ENCODE results near the gene COX11. TPM values are rescaled to one million over a fixed set of nuclear protein-coding genes. Genes with fewer than 3 reads are reported as not detected.
A peak's percentile ranks its signal among the peaks of the same experiment; 100 is the strongest.

COX11 gene
- total and polyA plus RNA-seq, 2 donors from 2014 or later = 52.7 to 64.9 TPM

GRCh38 chr17:54956791-54957190 lies 11.7 kb downstream of the COX11 start:
- FAIRE-seq = no peak

GRCh38 chr17:54951286-54951685 lies 17.2 kb downstream of the COX11 start:
- TF ChIP-seq CTCF (IDR thresholded peaks at IDR 0.05; ENCODE audit: borderline replicate concordance, extremely low read depth, insufficient read depth) = no peak
- H3K9me3 ChIP-seq (ENCODE audit: control insufficient read depth in 2 of 3, insufficient read depth in 1 of 3, low read length in 3 of 3) = no peaks in the 10 kb centered on the region
- H3K4me3 ChIP-seq (ENCODE audit: low read length in 3 of 3) = no peak overlapping the region
- no peak overlapping the region for H3K9ac ChIP-seq (ENCODE audit: low read length in 3 of 3)
- H3K4me1 ChIP-seq (ENCODE audit: control insufficient read depth in 2 of 3, insufficient read depth in 2 of 3, low read depth in 1 of 3, low read length in 3 of 3) = no peaks in the 10 kb centered on the region
- FAIRE-seq (no peak), DNase-seq (no peak)
- intact Hi-C loops (cut with DNase I) = no loop called here
- no peaks in the 10 kb centered on the region for H3K27me3 ChIP-seq (ENCODE audit: control insufficient read depth, insufficient read depth, low read length)
- H3K27ac ChIP-seq (ENCODE audit: low read depth in 2 of 2, low read length in 2 of 2) = no peak overlapping the region
- peaks cover 0 to 31% (median 6%) of the 10 kb centered on the region in 3 donors for H3K36me3 ChIP-seq (ENCODE audit: control insufficient read depth in 2 of 3, insufficient read depth in 3 of 3, low read length in 3 of 3)

More at GRCh38 chr17:54956791-54957190, 11.7 kb downstream of the COX11 start:
- no peak overlapping the region for H3K4me3 ChIP-seq (ENCODE audit: low read length in 3 of 3)
- TF ChIP-seq CTCF (IDR thresholded peaks at IDR 0.05; ENCODE audit: borderline replicate concordance, extremely low read depth, insufficient read depth) = no peak
- no peak overlapping the region for H3K9ac ChIP-seq (ENCODE audit: low read length in 3 of 3)
- no peaks in the 10 kb centered on the region for H3K9me3 ChIP-seq (ENCODE audit: control insufficient read depth in 2 of 3, insufficient read depth in 1 of 3, low read length in 3 of 3)
- H3K36me3 ChIP-seq (ENCODE audit: control insufficient read depth in 2 of 3, insufficient read depth in 3 of 3, low read length in 3 of 3) = peaks cover 2 to 53% (median 16%) of the 10 kb centered on the region in 3 donors
- H3K27ac ChIP-seq (ENCODE audit: low read depth in 2 of 2, low read length in 2 of 2) = no peak overlapping the region
- intact Hi-C loops (cut with DNase I) = no loop called here
- no peaks in the 10 kb centered on the region for H3K27me3 ChIP-seq (ENCODE audit: control insufficient read depth, insufficient read depth, low read length)
- no peak for DNase-seq
- no peaks in the 10 kb centered on the region for H3K4me1 ChIP-seq (ENCODE audit: control insufficient read depth in 2 of 3, insufficient read depth in 2 of 3, low read depth in 1 of 3, low read length in 3 of 3)

- intact Hi-C loops (cut with DNase I) = no loop called here
- Histone ChIP-seq H3K4me3 (ENCODE audit: low read length in 3 of 3) (no peak overlapping the region), H3K9ac (ENCODE audit: low read length in 3 of 3) (no peak overlapping the region), H3K36me3 (ENCODE audit: control insufficient read depth in 2 of 3, insufficient read depth in 3 of 3, low read length in 3 of 3) (peaks cover 0 to 21% (median 4%) of the 10 kb centered on the region in 3 donors), H3K27ac (ENCODE audit: low read depth in 2 of 2, low read length in 2 of 2) (no peak overlapping the region), H3K4me1 (ENCODE audit: control insufficient read depth in 2 of 3, insufficient read depth in 2 of 3, low read depth in 1 of 3, low read length in 3 of 3) (no peaks in the 10 kb centered on the region), H3K9me3 (ENCODE audit: control insufficient read depth in 2 of 3, insufficient read depth in 1 of 3, low read length in 3 of 3) (no peaks in the 10 kb centered on the region), H3K27me3 (ENCODE audit: control insufficient read depth, insufficient read depth, low read length) (no peaks in the 10 kb centered on the region)
- FAIRE-seq (no peak), DNase-seq (peak in 1 of 5 donors; percentile 1)
- no peak for TF ChIP-seq CTCF (IDR thresholded peaks at IDR 0.05; ENCODE audit: borderline replicate concordance, extremely low read depth, insufficient read depth)
Measured at GRCh38 chr17:54950116-54950515, 18.3 kb downstream of the COX11 start.

GRCh38 chr17:54948380-54948779 lies 20.1 kb downstream of the COX11 start:
- no peaks in the 10 kb centered on the region for H3K27me3 ChIP-seq (ENCODE audit: control insufficient read depth, insufficient read depth, low read length)
- TF ChIP-seq CTCF (IDR thresholded peaks at IDR 0.05; ENCODE audit: borderline replicate concordance, extremely low read depth, insufficient read depth) = no peak
- H3K36me3 ChIP-seq (ENCODE audit: control insufficient read depth in 2 of 3, insufficient read depth in 3 of 3, low read length in 3 of 3) = peaks cover 0 to 13% (median 0%) of the 10 kb centered on the region in 3 donors
- no peak for FAIRE-seq
- H3K4me3 ChIP-seq (ENCODE audit: low read length in 3 of 3) = no peak overlapping the region
- H3K9ac ChIP-seq (ENCODE audit: low read length in 3 of 3) = no peak overlapping the region
- H3K9me3 ChIP-seq (ENCODE audit: control insufficient read depth in 2 of 3, insufficient read depth in 1 of 3, low read length in 3 of 3) = no peaks in the 10 kb centered on the region
- H3K27ac ChIP-seq (ENCODE audit: low read depth in 2 of 2, low read length in 2 of 2) = no peak overlapping the region
- intact Hi-C loops (cut with DNase I) = no loop called here
- H3K4me1 ChIP-seq (ENCODE audit: control insufficient read depth in 2 of 3, insufficient read depth in 2 of 3, low read depth in 1 of 3, low read length in 3 of 3) = no peaks in the 10 kb centered on the region
- no peak for DNase-seq
